GM12865 (cell line): Measurements from ENCODE around the gene WDR54.

ENCODE experiments used
- DNase-seq: peaks from one replicate; pipeline ENCODE4 v3.0.0; 2010; ENCODE audit warnings: low read depth
- H3K4me3 ChIP-seq: 2 replicates; pipeline ENCODE4 v1.5.1; 2011; ENCODE audit warnings: mild to moderate bottlenecking, low read depth, low read length, control low read depth
- TF ChIP-seq, protein P1 (sequence below): IDR thresholded peaks from 2 replicates; pipeline ENCODE4 v1.5.1; 2011; ENCODE audit warnings: low read length, control low read depth, low read depth, inconsistent platforms; ENCODE audit not compliant: insufficient read depth; ENCODE audit errors: missing control alignments

WDR54 gene

GRCh38 chr2:74399785-74400184 lies 21.7 kb upstream of the WDR54 start:
- TF ChIP-seq, protein P1, sequence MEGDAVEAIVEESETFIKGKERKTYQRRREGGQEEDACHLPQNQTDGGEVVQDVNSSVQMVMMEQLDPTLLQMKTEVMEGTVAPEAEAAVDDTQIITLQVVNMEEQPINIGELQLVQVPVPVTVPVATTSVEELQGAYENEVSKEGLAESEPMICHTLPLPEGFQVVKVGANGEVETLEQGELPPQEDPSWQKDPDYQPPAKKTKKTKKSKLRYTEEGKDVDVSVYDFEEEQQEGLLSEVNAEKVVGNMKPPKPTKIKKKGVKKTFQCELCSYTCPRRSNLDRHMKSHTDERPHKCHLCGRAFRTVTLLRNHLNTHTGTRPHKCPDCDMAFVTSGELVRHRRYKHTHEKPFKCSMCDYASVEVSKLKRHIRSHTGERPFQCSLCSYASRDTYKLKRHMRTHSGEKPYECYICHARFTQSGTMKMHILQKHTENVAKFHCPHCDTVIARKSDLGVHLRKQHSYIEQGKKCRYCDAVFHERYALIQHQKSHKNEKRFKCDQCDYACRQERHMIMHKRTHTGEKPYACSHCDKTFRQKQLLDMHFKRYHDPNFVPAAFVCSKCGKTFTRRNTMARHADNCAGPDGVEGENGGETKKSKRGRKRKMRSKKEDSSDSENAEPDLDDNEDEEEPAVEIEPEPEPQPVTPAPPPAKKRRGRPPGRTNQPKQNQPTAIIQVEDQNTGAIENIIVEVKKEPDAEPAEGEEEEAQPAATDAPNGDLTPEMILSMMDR: peak; percentile 63
- peak; percentile 67 for DNase-seq
- H3K4me3 ChIP-seq: no peak overlapping the region

GRCh38 chr2:74401891-74402290 lies 19.6 kb upstream of the WDR54 start:
- DNase-seq: no peak
- TF ChIP-seq, protein P1: no peak
- H3K4me3 ChIP-seq: no peak overlapping the region

- H3K4me3 ChIP-seq: no peak overlapping the region
- TF ChIP-seq, protein P1: no peak
- DNase-seq: peak; percentile 63
These were observed 15.5 kb upstream of the WDR54 start for GRCh38 chr2:74406035-74406434.

GRCh38 chr2:74407682-74408081 lies 13.8 kb upstream of the WDR54 start:
- TF ChIP-seq, protein P1: no peak
- no peak overlapping the region for H3K4me3 ChIP-seq
- no peak for DNase-seq

DNA sequence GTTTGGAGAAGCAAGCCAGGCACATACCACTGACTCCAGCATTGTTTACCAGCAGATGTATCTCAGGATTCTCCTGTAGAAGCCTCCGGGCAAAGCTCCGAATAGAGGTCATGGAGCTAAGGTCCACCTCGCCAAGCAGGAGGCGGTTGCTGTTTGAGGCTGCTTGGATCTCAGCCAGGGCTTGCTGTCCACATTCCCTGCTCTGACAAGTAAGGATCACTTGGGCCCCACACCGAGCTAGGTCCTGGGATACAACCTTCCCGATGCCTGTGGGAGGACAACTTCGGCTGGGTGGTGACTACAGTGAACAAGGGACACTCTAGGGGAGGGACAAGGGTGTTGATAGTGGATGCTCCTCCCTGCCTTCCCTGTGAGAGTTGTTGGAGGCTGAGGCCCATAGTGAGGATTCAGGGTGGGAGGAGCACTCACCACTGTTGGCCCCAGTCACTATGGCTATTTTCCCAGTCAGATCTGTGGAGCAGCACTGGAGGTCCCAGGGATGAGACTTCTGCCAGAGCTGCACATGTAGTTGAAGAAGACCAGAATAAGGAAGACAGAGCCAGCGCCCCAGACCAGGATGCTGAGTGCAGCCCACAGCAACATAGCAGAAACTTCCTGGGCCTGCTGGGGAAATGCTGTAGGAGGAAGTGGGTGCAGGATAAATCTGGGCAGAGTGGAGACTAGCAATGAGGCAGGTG lies 8.4 kb upstream of the WDR54 start:
- TF ChIP-seq, protein P1: no peak
- H3K4me3 ChIP-seq: no peak overlapping the region
- DNase-seq: no peak

GRCh38 chr2:74414441-74414840 lies 7.1 kb upstream of the WDR54 start:
- DNase-seq: no peak
- TF ChIP-seq, protein P1: no peak
- H3K4me3 ChIP-seq: no peak overlapping the region

DNA sequence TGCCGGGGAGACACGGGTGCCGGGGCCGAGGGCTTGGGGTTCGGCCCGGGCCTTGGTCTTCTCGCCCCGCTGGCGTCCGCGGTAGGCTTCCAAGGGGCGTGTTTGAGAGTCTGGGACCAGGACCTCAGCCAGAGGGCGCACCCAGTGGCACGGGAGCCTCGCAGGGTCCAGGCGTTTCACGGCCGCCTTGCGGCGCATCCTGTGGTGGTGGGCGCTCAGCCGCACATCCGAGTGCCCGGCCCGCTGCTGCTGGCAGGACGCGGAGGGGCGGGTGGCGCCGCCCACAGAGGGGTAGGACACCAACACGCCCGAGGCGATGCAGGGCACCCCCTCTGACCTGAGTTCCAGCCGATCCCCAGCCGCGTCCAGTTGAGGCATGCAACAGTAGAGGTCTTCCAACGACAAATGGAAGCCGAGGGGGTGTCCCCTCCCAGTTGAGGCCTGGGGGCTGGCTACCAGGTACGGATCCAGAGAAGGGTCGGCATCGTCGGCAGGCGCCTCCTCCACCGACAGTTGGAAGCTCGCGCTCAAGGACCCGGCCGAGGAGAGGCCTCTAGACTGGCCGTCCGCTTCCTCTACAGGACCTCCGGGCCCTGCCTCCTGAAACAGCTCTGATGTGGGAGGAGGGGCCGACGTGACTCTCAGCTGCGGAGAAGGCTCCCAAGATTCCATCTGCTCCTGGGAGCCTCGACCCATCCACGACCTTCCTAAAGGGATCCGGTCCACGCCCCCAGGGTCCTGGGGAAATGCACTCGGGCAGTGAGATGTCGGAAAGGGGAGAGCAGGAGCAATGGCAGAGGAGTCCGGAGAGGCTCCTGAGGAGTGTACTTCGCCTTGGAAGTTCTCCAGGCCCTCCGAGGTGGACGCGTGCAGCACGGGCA lies 6.4 kb upstream of the WDR54 start:
- TF ChIP-seq, protein P1: no peak
- DNase-seq: no peak
- H3K4me3 ChIP-seq: no peak overlapping the region; the same call in 1 of the 2 replicates
